HCT116 (cell line): ENCODE results near the gene RNF31. TPM values are rescaled to one million over a fixed set of nuclear protein-coding genes. Genes with fewer than 3 reads are reported as not detected.

Source experiments
- ATAC-seq: fragments of 200-7000 bp; cut with Tn5 transposase; 2 replicates; pipeline ENCODE4 v1.9.1; 2020; ENCODE audit warnings: mild to moderate bottlenecking, moderate library complexity
- BruUV-seq: library from RNA; stranded (reverse); fragments of 400-500 nt; replicated peaks from 2 replicates; lab custom pipeline; 2021; lab: Mats Ljungman, UMichigan
- CTCF ChIA-PET: fragments of 300-600 bp; sonication (Branson Sonifier 250); formaldehyde crosslinking; loops from one replicate; lab custom pipeline; 2021; ENCODE audit warnings: antibody characterized with exemption; lab: Charles Lee
- POLR2A ChIA-PET: fragments of 300-600, 350-600 bp; sonication (Branson Sonifier 250); formaldehyde crosslinking; loops from one replicate; lab custom pipeline; 2021; ENCODE audit warnings: antibody characterized with exemption; lab: Charles Lee
- RAD21 ChIA-PET, 2 experiments: fragments of 300-600 bp; sonication (Branson Sonifier 250); formaldehyde crosslinking; loops; one replicate each; lab custom pipeline; 2023; ENCODE audit warnings: low total read pairs in 2 of 2; ENCODE audit not compliant: uncharacterized antibody in 2 of 2, unreplicated experiment in 2 of 2, low non-redundant PET in 1 of 2; lab: Charles Lee
- DNase-seq: peaks from one replicate; pipeline ENCODE4 v3.0.0-alpha.2; 2010; ENCODE audit warnings: low read depth, low spot score
- H2AFZ ChIP-seq: fragments of 200-600 bp; shearing (Covaris generic), sonication (generic); 2 replicates; pipeline ENCODE4 v1.6.1; 2017; ENCODE audit warnings: low read depth, mixed run types, mixed read lengths, antibody characterized with exemption, low read length; ENCODE audit not compliant: poor library complexity, severe bottlenecking
- H3K27ac ChIP-seq: 2 replicates; pipeline ENCODE4 v1.5.1; 2012; ENCODE audit warnings: low read depth, low read length
- H3K27me3 ChIP-seq: fragments of 200-600 bp; sonication (generic); 2 replicates; pipeline ENCODE4 v1.6.1; 2016; ENCODE audit warnings: mixed run types, low read length, mixed read lengths; ENCODE audit not compliant: insufficient read depth
- H3K36me3 ChIP-seq, 2 experiments: fragments of 200-500 bp in 1 of 2; fragments of 200-600 bp in 1 of 2; sonication (Bioruptor generic) in 1 of 2; sonication (generic) in 1 of 2; 2 replicates each; pipeline versions ENCODE4 v1.5.1 to v1.6.1; 2014 to 2016; ENCODE audit warnings: low read length in 2 of 2, inconsistent platforms in 1 of 2, mixed read lengths in 1 of 2, mixed run types in 1 of 2; ENCODE audit not compliant: insufficient read depth in 2 of 2, control insufficient read depth in 1 of 2
- H3K4me1 ChIP-seq, 2 experiments: fragments of 200-600 bp in 1 of 2; sonication (generic) in 1 of 2; 2 replicates each; pipeline versions ENCODE4 v1.5.1 to v1.6.1; 2012 to 2017; ENCODE audit warnings: low read length in 2 of 2, inconsistent platforms in 1 of 2, mild to moderate bottlenecking in 1 of 2, mixed read lengths in 1 of 2, mixed run types in 1 of 2, moderate library complexity in 1 of 2; ENCODE audit not compliant: insufficient read depth in 2 of 2, control insufficient read depth in 1 of 2
- H3K4me2 ChIP-seq: fragments of 200-600 bp; sonication (generic); 2 replicates; pipeline ENCODE4 v1.6.1; 2017; ENCODE audit warnings: mixed run types, low read length, mixed read lengths
- H3K4me3 ChIP-seq, 2 experiments: fragments of 200-600 bp in 1 of 2; sonication (generic) in 1 of 2; replicated peaks in 1 of 2; 2 replicates each; pipeline ENCODE4 v1.5.1; 2011 to 2016; ENCODE audit warnings: low read length in 2 of 2, control low read depth in 1 of 2, low read depth in 1 of 2, mild to moderate bottlenecking in 1 of 2, mixed read lengths in 1 of 2, mixed run types in 1 of 2
- H3K79me2 ChIP-seq: fragments of 200-600 bp; sonication (generic); 2 replicates; pipeline ENCODE4 v1.6.1; 2017; ENCODE audit warnings: mild to moderate bottlenecking, mixed run types, low read length, moderate library complexity, mixed read lengths; ENCODE audit not compliant: insufficient read depth
- H3K9ac ChIP-seq: fragments of 200-600 bp; sonication (generic); 2 replicates; pipeline ENCODE4 v1.6.1; 2016; ENCODE audit warnings: low read length, mixed read lengths
- H3K9me2 ChIP-seq: fragments of 200-600 bp; sonication (generic), shearing (Covaris generic); 2 replicates; pipeline ENCODE4 v1.6.1; 2017; ENCODE audit warnings: mixed run types, mild to moderate bottlenecking, moderate library complexity; ENCODE audit not compliant: insufficient read depth
- H3K9me3 ChIP-seq, 2 experiments: fragments of 200-500 bp in 1 of 2; fragments of 200-600 bp in 1 of 2; sonication (Bioruptor generic) in 1 of 2; sonication (generic) in 1 of 2; 2 replicates each; pipeline ENCODE4 v1.6.1; 2014 to 2017; ENCODE audit warnings: low read length in 2 of 2, mixed read lengths in 2 of 2, inconsistent platforms in 1 of 2, low read depth in 1 of 2, mild to moderate bottlenecking in 1 of 2, mixed run types in 1 of 2, moderate library complexity in 1 of 2; ENCODE audit not compliant: control insufficient read depth in 1 of 2, insufficient read depth in 1 of 2
- H4K20me1 ChIP-seq: fragments of 200-600 bp; sonication (generic), shearing (Covaris generic); 2 replicates; pipeline ENCODE4 v1.6.1; 2017; ENCODE audit warnings: mixed run types, mild to moderate bottlenecking, moderate library complexity; ENCODE audit not compliant: insufficient read depth
- ATF3 ChIP-seq: IDR thresholded peaks from 2 replicates; pipeline ENCODE4 v1.6.1; 2012
- CEBPB ChIP-seq: IDR thresholded peaks from 2 replicates; pipeline ENCODE4 v1.6.1; 2012; ENCODE audit warnings: low read depth
- EZH2phosphoT487 ChIP-seq: fragments of 200-600 bp; IDR thresholded peaks from 2 replicates; pipeline ENCODE4 v1.6.1; 2018; ENCODE audit warnings: antibody characterized with exemption, borderline replicate concordance
- TCF7L2 ChIP-seq: IDR thresholded peaks from 2 replicates; pipeline ENCODE4 v1.7.0; 2011; ENCODE audit warnings: borderline replicate concordance, inconsistent platforms; ENCODE audit not compliant: insufficient read depth, insufficient read length; ENCODE audit errors: extremely low read depth
- intact Hi-C: fragments of 100-400 bp; cut with micrococcal nuclease; formaldehyde crosslinking; loops from 2 replicates; pipeline ENCODE4 v1.10.0; 2022
- microRNA-seq: library from miRNA; unstranded; fragments of <30 nt; microRNA quantifications from one replicate; pipeline ENCODE4, GENCODE V29; 2016; ENCODE audit warnings: borderline number of aligned reads
- total RNA-seq: library from RNA; stranded (reverse); gene quantifications from one replicate; pipeline ENCODE4 v1.2.1, GENCODE V29; 2021; ENCODE audit not compliant: unreplicated experiment

RNF31 gene
- total RNA-seq, 1 experiment from 2014 or later, result 78.0 TPM

GRCh38 chr14:24207625-24208024, 60.3 kb downstream of the RNF31 start:
- POLR2A ChIA-PET, result interaction anchor here (1.9 kb wide), 1 partner anchor 12 kb away, joined by 4 read pairs; the partner anchor contains the start of gene TM9SF1
- H3K9ac ChIP-seq, result no peak overlapping the region
- RAD21 ChIA-PET, result no interaction called here
- no peak for ATAC-seq
- H3K9me2 ChIP-seq, result no peaks in the 10 kb centered on the region
- no peak overlapping the region for H3K27ac ChIP-seq
- no peak overlapping the region for H2AFZ ChIP-seq
- CTCF ChIA-PET, result no interaction called here
- H3K4me1 ChIP-seq, result peaks cover 0 to 4% of the 10 kb centered on the region in 2 experiments; a peak in 1 of 4 replicates
- TF ChIP-seq CEBPB (no peak), TCF7L2 (no peak), ATF3 (no peak), EZH2phosphoT487 (no peak)
- no TSS peak for BruUV-seq
- intact Hi-C loops, result no loop called here
- H4K20me1 ChIP-seq, result no peaks in the 10 kb centered on the region
- H3K36me3 ChIP-seq, result peaks cover 20 to 34% of the 10 kb centered on the region in 2 experiments
- no peak overlapping the region for H3K4me3 ChIP-seq
- no peak overlapping the region for H3K4me2 ChIP-seq
- DNase-seq, result no peak
- H3K9me3 ChIP-seq, result peaks cover 3 to 5% of the 10 kb centered on the region in 2 experiments; a peak in 1 of 4 replicates
- peaks cover 11% of the 10 kb centered on the region; the same call in 1 of the 2 replicates for H3K79me2 ChIP-seq
- no peaks in the 10 kb centered on the region for H3K27me3 ChIP-seq

Small RNAs within 50 kb of the gene (microRNA-seq; reads per million reads assigned to microRNA genes)
- gene MIR7703, result not detected

Other genes with a start within 250 kb of the RNF31 start
- gene DHRS4, start 193.7 kb upstream of the RNF31 start, total RNA-seq, result 21.8 TPM
- gene DHRS4L2, start 158.6 kb upstream of the RNF31 start, total RNA-seq, result 18.6 TPM
- 0.71 TPM for gene CARMIL3, start 95.5 kb upstream of the RNF31 start, total RNA-seq
- gene CPNE6, start 75.9 kb upstream of the RNF31 start, total RNA-seq, result not detected
- gene PCK2, start 53.2 kb upstream of the RNF31 start, total RNA-seq, result 94.1 TPM
- gene DCAF11, start 32.7 kb upstream of the RNF31 start, total RNA-seq, result 47.5 TPM
- 0.66 TPM for gene NRL, start 32.5 kb upstream of the RNF31 start, total RNA-seq
- 0.81 TPM for gene FITM1, start 16.8 kb upstream of the RNF31 start, total RNA-seq
- 174 TPM for gene PSME1, start 11.3 kb upstream of the RNF31 start, total RNA-seq
- gene EMC9, start 5.9 kb upstream of the RNF31 start, total RNA-seq, result 42.0 TPM
- gene PSME2, start 888 bp upstream of the RNF31 start, total RNA-seq, result 160 TPM
- gene IRF9, start 13.8 kb downstream of the RNF31 start, total RNA-seq, result 21.7 TPM
- gene REC8, start 24.6 kb downstream of the RNF31 start, total RNA-seq, result 7.6 TPM
- gene IPO4, start 41.3 kb downstream of the RNF31 start, total RNA-seq, result 102 TPM
- gene TM9SF1, start 47.9 kb downstream of the RNF31 start, total RNA-seq, result 35.2 TPM
- 0.32 TPM for gene TSSK4, start 58.2 kb downstream of the RNF31 start, total RNA-seq
- gene CHMP4A, start 66.0 kb downstream of the RNF31 start, total RNA-seq, result 34.6 TPM
- gene MDP1, start 68.6 kb downstream of the RNF31 start, total RNA-seq, result 15.9 TPM
- gene NEDD8, start 84.9 kb downstream of the RNF31 start, total RNA-seq, result 178 TPM
- 66.9 TPM for gene GMPR2, start 85.4 kb downstream of the RNF31 start, total RNA-seq
- 38.4 TPM for gene TINF2, start 95.1 kb downstream of the RNF31 start, total RNA-seq
- 5.6 TPM for gene TGM1, start 115.7 kb downstream of the RNF31 start, total RNA-seq
- 40.8 TPM for gene RABGGTA, start 124.1 kb downstream of the RNF31 start, total RNA-seq
- gene DHRS1, start 152.3 kb downstream of the RNF31 start, total RNA-seq, result 34.7 TPM
- gene NOP9, start 152.4 kb downstream of the RNF31 start, total RNA-seq, result 39.4 TPM
- 0.22 TPM for gene CIDEB, start 160.5 kb downstream of the RNF31 start, total RNA-seq
- gene LTB4R2, start 162.6 kb downstream of the RNF31 start, total RNA-seq, result 15.4 TPM
- 14.8 TPM for gene LTB4R, start 164.0 kb downstream of the RNF31 start, total RNA-seq
- 0.86 TPM for gene ADCY4, start 187.6 kb downstream of the RNF31 start, total RNA-seq
- gene RIPK3, start 192.5 kb downstream of the RNF31 start, total RNA-seq, result not detected
- gene NFATC4, start 220.7 kb downstream of the RNF31 start, total RNA-seq, result 7.6 TPM